Panc1 (cell line): ENCODE data around the gene BANF2. TPM values are rescaled to one million over a fixed set of nuclear protein-coding genes. Genes with fewer than 3 reads are reported as not detected.

ENCODE experiments used
- ATAC-seq: fragments of 200-7000 bp; cut with Tn5 transposase; 2 replicates; pipeline ENCODE4 v1.9.1; 2020; ENCODE audit warnings: mild to moderate bottlenecking, moderate library complexity
- BruUV-seq: library from RNA; stranded (reverse); fragments of 400-500 nt; replicated peaks from 2 replicates; lab custom pipeline; 2021; lab: Mats Ljungman, UMichigan
- CTCF ChIA-PET: fragments of 300-600 bp; sonication (Branson Sonifier 250); formaldehyde crosslinking; loops from one replicate; lab custom pipeline; 2022; ENCODE audit warnings: antibody characterized with exemption; lab: Charles Lee
- POLR2A ChIA-PET: fragments of 300-600 bp; sonication (Branson Sonifier 250); formaldehyde crosslinking; loops from one replicate; lab custom pipeline; 2022; ENCODE audit warnings: antibody characterized with exemption; lab: Charles Lee
- DNase-seq: peaks from one replicate; pipeline ENCODE4 v3.0.0-alpha.2; 2010; ENCODE audit warnings: low read depth, low spot score
- H3K27ac ChIP-seq: 2 replicates; pipeline ENCODE4 v1.5.1; 2011; ENCODE audit warnings: mild to moderate bottlenecking, low read length, inconsistent platforms
- H3K27me3 ChIP-seq: fragments of 200-500 bp; sonication (Bioruptor generic); 2 replicates; pipeline ENCODE4 v1.6.0; 2014; ENCODE audit warnings: low read length, inconsistent platforms; ENCODE audit not compliant: control insufficient read depth, insufficient read depth
- H3K36me3 ChIP-seq: fragments of 200-500 bp; sonication (Bioruptor generic); 2 replicates; pipeline ENCODE4 v1.5.1; 2014; ENCODE audit warnings: inconsistent platforms, mild to moderate bottlenecking, low read length, moderate library complexity; ENCODE audit not compliant: control insufficient read depth, insufficient read depth
- H3K4me1 ChIP-seq: 2 replicates; pipeline ENCODE4 v1.5.1; 2011; ENCODE audit warnings: inconsistent platforms, mild to moderate bottlenecking, low read length, moderate library complexity; ENCODE audit not compliant: control insufficient read depth, insufficient read depth
- H3K4me3 ChIP-seq, 2 experiments: 2 replicates each; pipeline ENCODE4 v1.5.1; 2011 to 2012; ENCODE audit warnings: low read depth in 2 of 2, low read length in 2 of 2, mild to moderate bottlenecking in 2 of 2, inconsistent platforms in 1 of 2, moderate library complexity in 1 of 2
- H3K9me3 ChIP-seq: fragments of 200-500 bp; sonication (Bioruptor generic); 2 replicates; pipeline ENCODE4 v1.5.1; 2014; ENCODE audit warnings: low read depth, mild to moderate bottlenecking, inconsistent platforms, low read length, moderate library complexity; ENCODE audit not compliant: control insufficient read depth, insufficient read depth
- CTCF ChIP-seq: fragments of 450-650 bp; IDR thresholded peaks from 2 replicates; pipeline ENCODE4 v1.5.1; 2017; ENCODE audit warnings: mild to moderate bottlenecking
- POLR2AphosphoS5 ChIP-seq: IDR thresholded peaks from 2 replicates; pipeline ENCODE4 v1.6.1; 2012; ENCODE audit warnings: mild to moderate bottlenecking, low read depth, low read length, moderate library complexity
- REST ChIP-seq, 2 experiments: IDR thresholded peaks; 2 replicates each; pipeline ENCODE4 v1.6.1; 2011 to 2012; ENCODE audit warnings: low read depth in 2 of 2, control low read depth in 1 of 2, low read length in 1 of 2, mild to moderate bottlenecking in 1 of 2, moderate library complexity in 1 of 2; ENCODE audit not compliant: insufficient read depth in 1 of 2
- SIN3A ChIP-seq: IDR thresholded peaks from 2 replicates; pipeline ENCODE4 v1.6.1; 2012; ENCODE audit warnings: low read depth, mild to moderate bottlenecking, low read length, moderate library complexity, borderline replicate concordance; ENCODE audit not compliant: insufficient read depth
- TCF7L2 ChIP-seq: IDR thresholded peaks from 2 replicates; pipeline ENCODE4 v1.6.1; 2011; ENCODE audit warnings: mild to moderate bottlenecking, low read depth, low read length, inconsistent platforms
- in situ Hi-C: cut with HindIII; loops from 2 replicates; pipeline ENCODE4 v1.10.0; 2016; ENCODE audit warnings: low sequenced_read_pairs, low pct_unique_long_range_greater_than_20kb
- intact Hi-C: fragments of 100-400 bp; cut with micrococcal nuclease; formaldehyde crosslinking; loops from one replicate; pipeline ENCODE4 v1.10.0; 2022; ENCODE audit not compliant: unreplicated experiment
- total RNA-seq: library from RNA; stranded (reverse); gene quantifications from one replicate; pipeline ENCODE4 v1.2.1, GENCODE V29; 2021; ENCODE audit not compliant: unreplicated experiment

The BANF2 gene
- total RNA-seq, 1 experiment from 2014 or later, result not detected

DNA sequence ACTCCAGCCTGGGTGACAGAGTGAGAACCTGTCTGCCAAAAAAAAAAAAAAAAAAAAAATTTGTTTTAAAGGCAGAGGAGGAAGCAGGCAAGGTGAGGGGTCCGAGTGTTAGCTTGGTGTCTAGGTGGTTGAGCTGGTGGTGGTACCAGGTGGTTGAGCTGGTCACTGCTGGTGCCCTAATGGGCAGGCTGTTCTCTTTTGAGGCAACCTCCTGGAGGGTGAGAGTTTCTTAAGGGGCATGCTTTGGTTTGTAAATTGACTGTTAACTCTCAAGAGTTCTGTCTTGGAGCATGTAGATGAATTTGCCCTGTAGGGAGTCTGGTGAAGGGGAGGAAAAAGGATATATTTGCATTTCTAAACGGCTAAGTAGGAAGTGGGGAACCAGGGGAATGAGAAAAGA lies 52.7 kb downstream of the BANF2 start:
- no peaks in the 10 kb centered on the region for H3K4me1 ChIP-seq
- TF ChIP-seq REST (IDR thresholded peaks at IDR 0.05; ENCODE audit: insufficient read depth in 1 of 2, low read depth in 2 of 2, low read length in 1 of 2) (no peak), TCF7L2 (no peak), SIN3A (no peak), POLR2AphosphoS5 (no peak), CTCF (no peak)
- no peak overlapping the region for H3K27ac ChIP-seq
- intact Hi-C loops, result no loop called here
- CTCF ChIA-PET, result no interaction called here
- no peaks in the 10 kb centered on the region for H3K36me3 ChIP-seq
- H3K9me3 ChIP-seq, result no peaks in the 10 kb centered on the region
- H3K4me3 ChIP-seq, result no peak overlapping the region
- POLR2A ChIA-PET, result no interaction called here
- BruUV-seq, result no TSS peak
- no peak for ATAC-seq
- in situ Hi-C loops, result no loop called here
- H3K27me3 ChIP-seq, result 0 out of 2 replicates have a peak, but pooled peaks cover 2% of the 10 kb centered on the region
- no peak for DNase-seq

DNA sequence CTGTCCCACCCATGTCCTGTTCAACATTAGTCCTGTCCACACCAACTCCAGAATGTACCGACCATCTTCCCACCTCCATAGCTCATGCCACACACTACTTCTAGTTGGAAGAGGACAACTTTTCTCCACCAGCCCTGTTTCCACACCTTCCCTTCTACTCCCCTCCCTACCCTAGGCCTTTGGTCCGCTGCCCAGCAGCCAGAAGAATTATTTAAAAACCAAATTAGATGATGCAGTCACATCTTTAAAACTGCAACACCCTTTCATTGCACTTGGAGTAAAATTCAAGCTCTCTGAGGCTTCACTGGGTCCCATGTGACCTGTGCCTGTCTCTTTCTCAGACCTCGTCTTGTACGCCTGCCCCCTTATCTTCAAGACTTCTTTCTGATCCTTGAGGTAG lies 53.8 kb downstream of the BANF2 start:
- intact Hi-C loops, result no loop called here
- DNase-seq (no peak), ATAC-seq (no peak)
- H3K36me3 ChIP-seq, result no peaks in the 10 kb centered on the region
- in situ Hi-C loops, result no loop called here
- no peaks in the 10 kb centered on the region for H3K4me1 ChIP-seq
- H3K27me3 ChIP-seq, result 0 out of 2 replicates have a peak, but pooled peaks cover 2% of the 10 kb centered on the region
- ChIA-PET POLR2A (no interaction called here), CTCF (no interaction called here)
- H3K27ac ChIP-seq, result no peak overlapping the region
- no peak for TF ChIP-seq REST (IDR thresholded peaks at IDR 0.05; ENCODE audit: insufficient read depth in 1 of 2, low read depth in 2 of 2, low read length in 1 of 2)
- TF ChIP-seq SIN3A, result no peak
- TF ChIP-seq TCF7L2, result no peak
- no peak for TF ChIP-seq CTCF
- no TSS peak for BruUV-seq
- no peaks in the 10 kb centered on the region for H3K9me3 ChIP-seq
- H3K4me3 ChIP-seq, result no peak overlapping the region
